HCT116 (cell line): ENCODE measurements around the gene ZNF282. TPM values are rescaled to one million over a fixed set of nuclear protein-coding genes. Genes with fewer than 3 reads are reported as not detected.

Source experiments
- ATAC-seq: fragments of 200-7000 bp; cut with Tn5 transposase; 2 replicates; pipeline ENCODE4 v1.9.1; 2020; ENCODE audit warnings: mild to moderate bottlenecking, moderate library complexity
- BruUV-seq: library from RNA; stranded (reverse); fragments of 400-500 nt; replicated peaks from 2 replicates; lab custom pipeline; 2021; lab: Mats Ljungman, UMichigan
- CTCF ChIA-PET: fragments of 300-600 bp; sonication (Branson Sonifier 250); formaldehyde crosslinking; loops from one replicate; lab custom pipeline; 2021; ENCODE audit warnings: antibody characterized with exemption; lab: Charles Lee
- POLR2A ChIA-PET: fragments of 300-600, 350-600 bp; sonication (Branson Sonifier 250); formaldehyde crosslinking; loops from one replicate; lab custom pipeline; 2021; ENCODE audit warnings: antibody characterized with exemption; lab: Charles Lee
- RAD21 ChIA-PET, 2 experiments: fragments of 300-600 bp; sonication (Branson Sonifier 250); formaldehyde crosslinking; loops; one replicate each; lab custom pipeline; 2023; ENCODE audit warnings: low total read pairs in 2 of 2; ENCODE audit not compliant: uncharacterized antibody in 2 of 2, unreplicated experiment in 2 of 2, low non-redundant PET in 1 of 2; lab: Charles Lee
- DNase-seq: peaks from one replicate; pipeline ENCODE4 v3.0.0-alpha.2; 2010; ENCODE audit warnings: low read depth, low spot score
- H2AFZ ChIP-seq: fragments of 200-600 bp; shearing (Covaris generic), sonication (generic); 2 replicates; pipeline ENCODE4 v1.6.1; 2017; ENCODE audit warnings: low read depth, mixed run types, mixed read lengths, antibody characterized with exemption, low read length; ENCODE audit not compliant: poor library complexity, severe bottlenecking
- H3K27ac ChIP-seq: 2 replicates; pipeline ENCODE4 v1.5.1; 2012; ENCODE audit warnings: low read depth, low read length
- H3K27me3 ChIP-seq: fragments of 200-600 bp; sonication (generic); 2 replicates; pipeline ENCODE4 v1.6.1; 2016; ENCODE audit warnings: mixed run types, low read length, mixed read lengths; ENCODE audit not compliant: insufficient read depth
- H3K36me3 ChIP-seq, 2 experiments: fragments of 200-500 bp in 1 of 2; fragments of 200-600 bp in 1 of 2; sonication (Bioruptor generic) in 1 of 2; sonication (generic) in 1 of 2; 2 replicates each; pipeline versions ENCODE4 v1.5.1 to v1.6.1; 2014 to 2016; ENCODE audit warnings: low read length in 2 of 2, inconsistent platforms in 1 of 2, mixed read lengths in 1 of 2, mixed run types in 1 of 2; ENCODE audit not compliant: insufficient read depth in 2 of 2, control insufficient read depth in 1 of 2
- H3K4me1 ChIP-seq, 2 experiments: fragments of 200-600 bp in 1 of 2; sonication (generic) in 1 of 2; 2 replicates each; pipeline versions ENCODE4 v1.5.1 to v1.6.1; 2012 to 2017; ENCODE audit warnings: low read length in 2 of 2, inconsistent platforms in 1 of 2, mild to moderate bottlenecking in 1 of 2, mixed read lengths in 1 of 2, mixed run types in 1 of 2, moderate library complexity in 1 of 2; ENCODE audit not compliant: insufficient read depth in 2 of 2, control insufficient read depth in 1 of 2
- H3K4me2 ChIP-seq: fragments of 200-600 bp; sonication (generic); 2 replicates; pipeline ENCODE4 v1.6.1; 2017; ENCODE audit warnings: mixed run types, low read length, mixed read lengths
- H3K4me3 ChIP-seq, 2 experiments: fragments of 200-600 bp in 1 of 2; sonication (generic) in 1 of 2; replicated peaks in 1 of 2; 2 replicates each; pipeline ENCODE4 v1.5.1; 2011 to 2016; ENCODE audit warnings: low read length in 2 of 2, control low read depth in 1 of 2, low read depth in 1 of 2, mild to moderate bottlenecking in 1 of 2, mixed read lengths in 1 of 2, mixed run types in 1 of 2
- H3K79me2 ChIP-seq: fragments of 200-600 bp; sonication (generic); 2 replicates; pipeline ENCODE4 v1.6.1; 2017; ENCODE audit warnings: mild to moderate bottlenecking, mixed run types, low read length, moderate library complexity, mixed read lengths; ENCODE audit not compliant: insufficient read depth
- H3K9ac ChIP-seq: fragments of 200-600 bp; sonication (generic); 2 replicates; pipeline ENCODE4 v1.6.1; 2016; ENCODE audit warnings: low read length, mixed read lengths
- H3K9me2 ChIP-seq: fragments of 200-600 bp; sonication (generic), shearing (Covaris generic); 2 replicates; pipeline ENCODE4 v1.6.1; 2017; ENCODE audit warnings: mixed run types, mild to moderate bottlenecking, moderate library complexity; ENCODE audit not compliant: insufficient read depth
- H3K9me3 ChIP-seq, 2 experiments: fragments of 200-500 bp in 1 of 2; fragments of 200-600 bp in 1 of 2; sonication (Bioruptor generic) in 1 of 2; sonication (generic) in 1 of 2; 2 replicates each; pipeline ENCODE4 v1.6.1; 2014 to 2017; ENCODE audit warnings: low read length in 2 of 2, mixed read lengths in 2 of 2, inconsistent platforms in 1 of 2, low read depth in 1 of 2, mild to moderate bottlenecking in 1 of 2, mixed run types in 1 of 2, moderate library complexity in 1 of 2; ENCODE audit not compliant: control insufficient read depth in 1 of 2, insufficient read depth in 1 of 2
- H4K20me1 ChIP-seq: fragments of 200-600 bp; sonication (generic), shearing (Covaris generic); 2 replicates; pipeline ENCODE4 v1.6.1; 2017; ENCODE audit warnings: mixed run types, mild to moderate bottlenecking, moderate library complexity; ENCODE audit not compliant: insufficient read depth
- CEBPB ChIP-seq: IDR thresholded peaks from 2 replicates; pipeline ENCODE4 v1.6.1; 2012; ENCODE audit warnings: low read depth
- ELF1 ChIP-seq: IDR thresholded peaks from 2 replicates; pipeline ENCODE4 v1.6.1; 2012; ENCODE audit warnings: low read depth, borderline replicate concordance
- EZH2phosphoT487 ChIP-seq: fragments of 200-600 bp; IDR thresholded peaks from 2 replicates; pipeline ENCODE4 v1.6.1; 2018; ENCODE audit warnings: antibody characterized with exemption, borderline replicate concordance
- SIN3A ChIP-seq: IDR thresholded peaks from 2 replicates; pipeline ENCODE4 v1.6.1; 2012; ENCODE audit warnings: low read depth
- YY1 ChIP-seq: IDR thresholded peaks from 2 replicates; pipeline ENCODE4 v1.6.1; 2011; ENCODE audit warnings: low read length, low read depth, moderate library complexity, mild to moderate bottlenecking; ENCODE audit not compliant: insufficient replicate concordance; ENCODE audit errors: extremely low read depth
- ZFX ChIP-seq: fragments of 450-650 bp; IDR thresholded peaks from 2 replicates; pipeline ENCODE4 v1.6.1; 2017
- intact Hi-C: fragments of 100-400 bp; cut with micrococcal nuclease; formaldehyde crosslinking; loops from 2 replicates; pipeline ENCODE4 v1.10.0; 2022
- total RNA-seq: library from RNA; stranded (reverse); gene quantifications from one replicate; pipeline ENCODE4 v1.2.1, GENCODE V29; 2021; ENCODE audit not compliant: unreplicated experiment
- TF ChIP-seq, protein P1 (sequence below): IDR thresholded peaks from 2 replicates; pipeline ENCODE4 v1.6.1; 2012
- TF ChIP-seq, protein P2 (sequence below), 3 experiments: fragments of 200-600 bp in 1 of 3; sonication (generic) in 1 of 3; IDR thresholded peaks in 2 of 3; conservative IDR thresholded peaks in 1 of 3; 2 replicates each; pipeline ENCODE4 v1.5.1; 2012 to 2017; ENCODE audit warnings: low read depth in 2 of 3, low read length in 2 of 3, antibody characterized with exemption in 1 of 3, borderline replicate concordance in 1 of 3, control low read depth in 1 of 3, mild to moderate bottlenecking in 1 of 3, mixed read lengths in 1 of 3, mixed run types in 1 of 3, moderate library complexity in 1 of 3; ENCODE audit not compliant: insufficient read depth in 1 of 3
- TF ChIP-seq, protein P3 (sequence below): IDR thresholded peaks from 2 replicates; pipeline ENCODE4 v1.6.1; 2012; ENCODE audit warnings: low read depth

ZNF282 gene
- total RNA-seq, 1 experiment from 2014 or later: 30.4 TPM

DNA sequence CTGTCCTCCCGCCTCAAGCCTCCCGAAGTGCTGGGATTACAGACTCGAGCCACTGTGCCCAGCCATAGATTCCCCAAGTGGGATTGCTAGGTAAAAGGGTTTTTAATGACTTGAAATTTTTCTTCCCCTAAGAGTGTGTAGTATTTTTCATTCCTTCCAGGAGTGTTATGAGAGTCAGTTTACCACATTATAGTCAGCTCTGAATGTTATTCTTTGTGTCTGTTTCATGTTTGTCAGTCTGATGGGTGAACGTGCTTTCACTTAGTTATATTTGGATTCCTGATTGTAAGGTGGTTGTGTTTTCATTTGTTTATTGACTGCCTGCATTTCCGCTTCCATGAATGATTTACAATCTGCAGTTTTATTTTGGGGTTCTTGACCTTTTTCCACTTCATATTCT lies 50.4 kb downstream of the ZNF282 start:
- Histone ChIP-seq H2AFZ (no peak overlapping the region), H3K36me3 (peaks cover 3 to 4% of the 10 kb centered on the region in 2 experiments; a peak in 3 of 4 replicates), H3K4me2 (no peak overlapping the region), H3K27me3 (no peaks in the 10 kb centered on the region), H3K79me2 (peaks cover 55% of the 10 kb centered on the region), H3K27ac (no peak overlapping the region), H3K4me3 (no peak overlapping the region), H3K4me1 (peaks cover 0 to 2% of the 10 kb centered on the region in 2 experiments; a peak in 2 of 4 replicates), H3K9ac (no peak overlapping the region), H3K9me2 (no peaks in the 10 kb centered on the region), H4K20me1 (no peaks in the 10 kb centered on the region), H3K9me3 (0 out of 4 replicates have a peak, but pooled peaks cover 0 to 3% of the 10 kb centered on the region in 2 experiments)
- TF ChIP-seq, protein P1, sequence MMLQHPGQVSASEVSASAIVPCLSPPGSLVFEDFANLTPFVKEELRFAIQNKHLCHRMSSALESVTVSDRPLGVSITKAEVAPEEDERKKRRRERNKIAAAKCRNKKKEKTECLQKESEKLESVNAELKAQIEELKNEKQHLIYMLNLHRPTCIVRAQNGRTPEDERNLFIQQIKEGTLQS: no peak
- TF ChIP-seq, protein P2, sequence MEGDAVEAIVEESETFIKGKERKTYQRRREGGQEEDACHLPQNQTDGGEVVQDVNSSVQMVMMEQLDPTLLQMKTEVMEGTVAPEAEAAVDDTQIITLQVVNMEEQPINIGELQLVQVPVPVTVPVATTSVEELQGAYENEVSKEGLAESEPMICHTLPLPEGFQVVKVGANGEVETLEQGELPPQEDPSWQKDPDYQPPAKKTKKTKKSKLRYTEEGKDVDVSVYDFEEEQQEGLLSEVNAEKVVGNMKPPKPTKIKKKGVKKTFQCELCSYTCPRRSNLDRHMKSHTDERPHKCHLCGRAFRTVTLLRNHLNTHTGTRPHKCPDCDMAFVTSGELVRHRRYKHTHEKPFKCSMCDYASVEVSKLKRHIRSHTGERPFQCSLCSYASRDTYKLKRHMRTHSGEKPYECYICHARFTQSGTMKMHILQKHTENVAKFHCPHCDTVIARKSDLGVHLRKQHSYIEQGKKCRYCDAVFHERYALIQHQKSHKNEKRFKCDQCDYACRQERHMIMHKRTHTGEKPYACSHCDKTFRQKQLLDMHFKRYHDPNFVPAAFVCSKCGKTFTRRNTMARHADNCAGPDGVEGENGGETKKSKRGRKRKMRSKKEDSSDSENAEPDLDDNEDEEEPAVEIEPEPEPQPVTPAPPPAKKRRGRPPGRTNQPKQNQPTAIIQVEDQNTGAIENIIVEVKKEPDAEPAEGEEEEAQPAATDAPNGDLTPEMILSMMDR (IDR thresholded peaks at IDR 0.05 in 2 of 3, conservative IDR thresholded peaks at IDR 0.05 in 1 of 3; ENCODE audit: borderline replicate concordance in 1 of 3, insufficient read depth in 1 of 3, low read depth in 2 of 3, low read length in 2 of 3): no peak
- TF ChIP-seq ELF1 (no peak), ZFX (no peak), YY1 (no peak), EZH2phosphoT487 (no peak), CEBPB (no peak), SIN3A (no peak)
- TF ChIP-seq, protein P3, sequence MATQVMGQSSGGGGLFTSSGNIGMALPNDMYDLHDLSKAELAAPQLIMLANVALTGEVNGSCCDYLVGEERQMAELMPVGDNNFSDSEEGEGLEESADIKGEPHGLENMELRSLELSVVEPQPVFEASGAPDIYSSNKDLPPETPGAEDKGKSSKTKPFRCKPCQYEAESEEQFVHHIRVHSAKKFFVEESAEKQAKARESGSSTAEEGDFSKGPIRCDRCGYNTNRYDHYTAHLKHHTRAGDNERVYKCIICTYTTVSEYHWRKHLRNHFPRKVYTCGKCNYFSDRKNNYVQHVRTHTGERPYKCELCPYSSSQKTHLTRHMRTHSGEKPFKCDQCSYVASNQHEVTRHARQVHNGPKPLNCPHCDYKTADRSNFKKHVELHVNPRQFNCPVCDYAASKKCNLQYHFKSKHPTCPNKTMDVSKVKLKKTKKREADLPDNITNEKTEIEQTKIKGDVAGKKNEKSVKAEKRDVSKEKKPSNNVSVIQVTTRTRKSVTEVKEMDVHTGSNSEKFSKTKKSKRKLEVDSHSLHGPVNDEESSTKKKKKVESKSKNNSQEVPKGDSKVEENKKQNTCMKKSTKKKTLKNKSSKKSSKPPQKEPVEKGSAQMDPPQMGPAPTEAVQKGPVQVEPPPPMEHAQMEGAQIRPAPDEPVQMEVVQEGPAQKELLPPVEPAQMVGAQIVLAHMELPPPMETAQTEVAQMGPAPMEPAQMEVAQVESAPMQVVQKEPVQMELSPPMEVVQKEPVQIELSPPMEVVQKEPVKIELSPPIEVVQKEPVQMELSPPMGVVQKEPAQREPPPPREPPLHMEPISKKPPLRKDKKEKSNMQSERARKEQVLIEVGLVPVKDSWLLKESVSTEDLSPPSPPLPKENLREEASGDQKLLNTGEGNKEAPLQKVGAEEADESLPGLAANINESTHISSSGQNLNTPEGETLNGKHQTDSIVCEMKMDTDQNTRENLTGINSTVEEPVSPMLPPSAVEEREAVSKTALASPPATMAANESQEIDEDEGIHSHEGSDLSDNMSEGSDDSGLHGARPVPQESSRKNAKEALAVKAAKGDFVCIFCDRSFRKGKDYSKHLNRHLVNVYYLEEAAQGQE: no peak
- DNase-seq: no peak
- ChIA-PET RAD21 (no interaction called here), CTCF (no interaction called here), POLR2A (no interaction called here)
- intact Hi-C loops: no loop called here
- no peak for ATAC-seq
- no TSS peak for BruUV-seq
